Measurements from ENCODE around the gene NKX2-1.
"Not testable (repeated sequence)": the region's sequence is repeated elsewhere in the genome, so short reads cannot be mapped to it uniquely, and the experiment has no call there.

Gene NKX2-1

GRCh38 chr14:36519431-36520321 lies at the start of gene NKX2-1:
NKX2-1 (minus strand) TSS chr14:36520232; CDS start chr14:36520129, 103 bp downstream.
- DNase-seq = peak; percentile 35

- peak; percentile 4 for DNase-seq
Measured at GRCh38 chr14:36556811-36557433, 36.9 kb upstream of the NKX2-1 start.

GRCh38 chr14:36555998-36556743 lies 36.1 kb upstream of the NKX2-1 start:
- DNase-seq = no peak

GRCh38 chr14:36553656-36554260 lies 33.7 kb upstream of the NKX2-1 start:
- peak; percentile 50 for DNase-seq

GRCh38 chr14:36550899-36551298 lies 30.9 kb upstream of the NKX2-1 start:
- DNase-seq = no peak

- DNase-seq = not testable (repeated sequence)
Measured at GRCh38 chr14:36544280-36544679, 24.2 kb upstream of the NKX2-1 start.

GRCh38 chr14:36538051-36538450 lies 18.0 kb upstream of the NKX2-1 start:
- DNase-seq = no peak

- DNase-seq = no peak
Measured at GRCh38 chr14:36529062-36529461, 9.0 kb upstream of the NKX2-1 start.

- no peak for DNase-seq
Measured at GRCh38 chr14:36525746-36526099, 5.7 kb upstream of the NKX2-1 start.

- DNase-seq = no peak
Measured at GRCh38 chr14:36524874-36525745, 5.1 kb upstream of the NKX2-1 start.

- DNase-seq = no peak
Measured at GRCh38 chr14:36524220-36524837, 4.3 kb upstream of the NKX2-1 start.

- no peak for DNase-seq
Measured at GRCh38 chr14:36522972-36523715, 3.1 kb upstream of the NKX2-1 start.

- no peak for DNase-seq
Measured at GRCh38 chr14:36522347-36522971, 2.4 kb upstream of the NKX2-1 start.

GRCh38 chr14:36521598-36522345 lies 1.7 kb upstream of the NKX2-1 start:
- DNase-seq = no peak

GRCh38 chr14:36520601-36521525 lies 831 bp upstream of the NKX2-1 start:
- DNase-seq = peak; percentile 40

GRCh38 chr14:36518586-36519430 lies 1.2 kb downstream of the NKX2-1 start:
- DNase-seq = peak; percentile 53

- DNase-seq = no peak
Measured at GRCh38 chr14:36518031-36518585, 1.9 kb downstream of the NKX2-1 start.

All from NCI-H2227 treated with DMSO at 0.1 percent for 48 hours (cell line).